Measurements from ENCODE around the gene SETBP1.

The SETBP1 gene

DNA sequence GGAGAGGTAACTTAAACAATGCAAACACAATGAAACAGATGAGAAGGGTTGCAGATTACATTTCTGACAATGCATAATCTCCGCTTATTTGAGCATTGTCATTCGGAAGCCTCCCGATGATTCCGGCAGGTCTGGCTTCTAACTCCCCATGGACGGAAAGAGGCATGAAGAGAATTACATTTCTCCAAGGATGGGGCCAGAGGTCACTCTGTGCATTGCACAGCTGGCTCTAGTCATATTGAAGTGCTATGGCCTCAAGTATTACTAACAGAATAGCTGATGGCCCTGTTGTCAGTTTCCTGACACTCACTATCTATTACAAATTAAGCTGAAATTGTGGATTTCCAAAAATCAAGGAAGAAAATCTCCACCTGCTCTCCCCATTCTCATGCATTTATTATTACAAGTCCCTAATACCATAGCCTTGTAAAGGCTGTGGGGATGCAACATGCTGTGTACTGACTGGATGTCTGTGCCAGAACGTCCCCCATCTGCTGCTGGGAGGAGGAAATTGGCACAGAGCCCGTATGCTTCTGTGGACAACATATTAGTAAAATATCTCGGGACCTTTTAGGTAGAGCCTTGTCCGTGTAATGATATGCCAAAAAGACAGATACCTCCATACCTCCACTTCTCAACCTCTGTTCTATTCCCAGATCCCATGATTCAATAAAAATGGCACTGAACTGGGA lies 168.1 kb downstream of the SETBP1 start:
- no peak for TF ChIP-seq POLR2A (IDR thresholded peaks at IDR 0.05; ENCODE audit: extremely low read depth, insufficient read length)
- TF ChIP-seq, protein P1, sequence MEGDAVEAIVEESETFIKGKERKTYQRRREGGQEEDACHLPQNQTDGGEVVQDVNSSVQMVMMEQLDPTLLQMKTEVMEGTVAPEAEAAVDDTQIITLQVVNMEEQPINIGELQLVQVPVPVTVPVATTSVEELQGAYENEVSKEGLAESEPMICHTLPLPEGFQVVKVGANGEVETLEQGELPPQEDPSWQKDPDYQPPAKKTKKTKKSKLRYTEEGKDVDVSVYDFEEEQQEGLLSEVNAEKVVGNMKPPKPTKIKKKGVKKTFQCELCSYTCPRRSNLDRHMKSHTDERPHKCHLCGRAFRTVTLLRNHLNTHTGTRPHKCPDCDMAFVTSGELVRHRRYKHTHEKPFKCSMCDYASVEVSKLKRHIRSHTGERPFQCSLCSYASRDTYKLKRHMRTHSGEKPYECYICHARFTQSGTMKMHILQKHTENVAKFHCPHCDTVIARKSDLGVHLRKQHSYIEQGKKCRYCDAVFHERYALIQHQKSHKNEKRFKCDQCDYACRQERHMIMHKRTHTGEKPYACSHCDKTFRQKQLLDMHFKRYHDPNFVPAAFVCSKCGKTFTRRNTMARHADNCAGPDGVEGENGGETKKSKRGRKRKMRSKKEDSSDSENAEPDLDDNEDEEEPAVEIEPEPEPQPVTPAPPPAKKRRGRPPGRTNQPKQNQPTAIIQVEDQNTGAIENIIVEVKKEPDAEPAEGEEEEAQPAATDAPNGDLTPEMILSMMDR (IDR thresholded peaks at IDR 0.05; ENCODE audit: low read depth, low read length): no peak
- H3K4me3 ChIP-seq (ENCODE audit: low read depth, low read length): no peak overlapping the region
- no peak for DNase-seq (ENCODE audit: low read depth)

- H3K4me3 ChIP-seq (ENCODE audit: low read depth, low read length): no peak overlapping the region
- TF ChIP-seq MYC (IDR thresholded peaks at IDR 0.05; ENCODE audit: low read depth, low read length) (no peak), POLR2A (IDR thresholded peaks at IDR 0.05; ENCODE audit: extremely low read depth, insufficient read length) (no peak)
- no peak for DNase-seq (ENCODE audit: low read depth)
These were observed 168.7 kb downstream of the SETBP1 start for GRCh38 chr18:44849361-44849760.

- TF ChIP-seq POLR2A (IDR thresholded peaks at IDR 0.05; ENCODE audit: extremely low read depth, insufficient read length) (no peak), MAX (IDR thresholded peaks at IDR 0.05; ENCODE audit: low read depth, low read length) (no peak), MYC (IDR thresholded peaks at IDR 0.05; ENCODE audit: low read depth, low read length) (no peak)
- TF ChIP-seq, protein P1 (IDR thresholded peaks at IDR 0.05; ENCODE audit: low read depth, low read length): no peak
- DNase-seq (ENCODE audit: low read depth): no peak
- no peak overlapping the region for H3K4me3 ChIP-seq (ENCODE audit: low read depth, low read length)
These were observed 169.3 kb downstream of the SETBP1 start for GRCh38 chr18:44850001-44850400.

GRCh38 chr18:44851856-44852621 lies 171.4 kb downstream of the SETBP1 start:
- DNase-seq (ENCODE audit: low read depth): no peak
- TF ChIP-seq POLR2A (IDR thresholded peaks at IDR 0.05; ENCODE audit: extremely low read depth, insufficient read length): no peak
- no peak for TF ChIP-seq MAX (IDR thresholded peaks at IDR 0.05; ENCODE audit: low read depth, low read length)
- TF ChIP-seq, protein P1 (IDR thresholded peaks at IDR 0.05; ENCODE audit: low read depth, low read length): no peak
- no peak for TF ChIP-seq MYC (IDR thresholded peaks at IDR 0.05; ENCODE audit: low read depth, low read length)
- H3K4me3 ChIP-seq (ENCODE audit: low read depth, low read length): no peak overlapping the region

- no peak overlapping the region for H3K4me3 ChIP-seq (ENCODE audit: low read depth, low read length)
- TF ChIP-seq, protein P1 (IDR thresholded peaks at IDR 0.05; ENCODE audit: low read depth, low read length): no peak
- TF ChIP-seq POLR2A (IDR thresholded peaks at IDR 0.05; ENCODE audit: extremely low read depth, insufficient read length): no peak
- no peak for TF ChIP-seq MAX (IDR thresholded peaks at IDR 0.05; ENCODE audit: low read depth, low read length)
- no peak for TF ChIP-seq MYC (IDR thresholded peaks at IDR 0.05; ENCODE audit: low read depth, low read length)
- DNase-seq (ENCODE audit: low read depth): no peak
These were observed 172.1 kb downstream of the SETBP1 start for GRCh38 chr18:44852818-44853217.

DNA sequence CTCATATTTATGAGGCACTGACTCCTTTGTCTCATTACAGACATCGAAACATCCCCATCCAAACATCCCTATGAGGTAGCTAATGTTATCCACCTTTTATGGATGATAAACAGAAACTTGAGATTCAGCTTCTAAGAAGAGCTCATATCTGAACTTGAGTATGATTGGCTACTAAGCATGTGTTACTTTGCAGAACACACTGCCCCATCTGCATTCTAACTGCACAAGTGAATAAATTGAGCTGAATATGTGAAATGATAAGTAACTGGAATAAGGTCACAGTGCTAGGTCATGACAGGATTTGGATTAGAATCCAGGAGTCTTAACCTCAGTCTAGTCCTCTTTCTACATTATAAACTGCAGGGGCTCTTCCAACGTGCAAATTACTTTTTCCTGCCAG lies 172.7 kb downstream of the SETBP1 start:
- TF ChIP-seq, protein P1 (IDR thresholded peaks at IDR 0.05; ENCODE audit: low read depth, low read length): no peak
- TF ChIP-seq MYC (IDR thresholded peaks at IDR 0.05; ENCODE audit: low read depth, low read length) (no peak), MAX (IDR thresholded peaks at IDR 0.05; ENCODE audit: low read depth, low read length) (no peak), POLR2A (IDR thresholded peaks at IDR 0.05; ENCODE audit: extremely low read depth, insufficient read length) (no peak)
- DNase-seq (ENCODE audit: low read depth): no peak

More for the DNA sequence above, 172.7 kb downstream of the SETBP1 start:
- no peak overlapping the region for H3K4me3 ChIP-seq (ENCODE audit: low read depth, low read length)

Measured in NB4 (cell line).